Kidney glomerular epithelial cell (primary cell): ENCODE data around the gene SLC28A1.

Experiments used
- DNase-seq: peaks from one replicate; lab custom pipeline; 2025; lab: John Stamatoyannopoulos, UW

SLC28A1 gene

GRCh38 chr15:84886211-84886983 lies 1.9 kb downstream of the SLC28A1 start:
- DNase-seq = no peak

DNA sequence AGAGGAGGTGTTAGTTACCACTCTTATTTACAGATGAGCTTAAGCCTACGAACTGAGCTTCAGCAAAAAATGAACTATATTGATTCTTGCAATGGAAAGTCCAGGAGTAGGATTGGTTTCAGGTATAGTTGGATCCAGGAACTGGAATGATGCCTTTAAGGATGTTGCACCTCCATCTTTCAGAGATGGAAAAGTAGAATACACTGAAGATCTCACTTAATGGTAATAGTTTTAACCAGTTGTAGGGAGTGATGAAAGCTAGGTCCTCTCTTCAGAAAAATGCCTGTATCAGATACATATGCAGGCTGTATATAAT lies 2.5 kb downstream of the SLC28A1 start:
- DNase-seq = no peak

DNA sequence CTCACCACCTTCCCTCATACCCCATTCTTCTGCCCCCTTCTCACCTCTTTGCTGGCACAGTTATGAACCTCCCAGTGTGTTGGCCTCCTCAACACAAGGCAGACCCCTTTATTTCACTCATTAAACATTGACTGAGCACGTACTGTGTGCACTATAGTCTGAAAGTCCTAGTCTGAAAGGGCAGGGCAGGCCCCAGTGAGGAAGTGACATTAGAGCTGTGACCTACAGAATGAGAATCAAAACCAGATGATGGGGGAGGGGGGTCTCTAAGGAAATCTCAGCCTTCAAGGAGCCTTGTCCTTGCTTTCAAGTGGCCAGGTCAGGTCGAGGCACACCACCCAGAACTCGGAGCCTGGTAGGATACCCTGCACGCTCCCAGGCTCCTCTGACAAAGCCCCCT lies 3.5 kb downstream of the SLC28A1 start:
- DNase-seq = no peak

GRCh38 chr15:84888639-84889038 lies 4.2 kb downstream of the SLC28A1 start:
- no peak for DNase-seq

- no peak for DNase-seq
These were observed 5.0 kb downstream of the SLC28A1 start for GRCh38 chr15:84889313-84889990.

DNA sequence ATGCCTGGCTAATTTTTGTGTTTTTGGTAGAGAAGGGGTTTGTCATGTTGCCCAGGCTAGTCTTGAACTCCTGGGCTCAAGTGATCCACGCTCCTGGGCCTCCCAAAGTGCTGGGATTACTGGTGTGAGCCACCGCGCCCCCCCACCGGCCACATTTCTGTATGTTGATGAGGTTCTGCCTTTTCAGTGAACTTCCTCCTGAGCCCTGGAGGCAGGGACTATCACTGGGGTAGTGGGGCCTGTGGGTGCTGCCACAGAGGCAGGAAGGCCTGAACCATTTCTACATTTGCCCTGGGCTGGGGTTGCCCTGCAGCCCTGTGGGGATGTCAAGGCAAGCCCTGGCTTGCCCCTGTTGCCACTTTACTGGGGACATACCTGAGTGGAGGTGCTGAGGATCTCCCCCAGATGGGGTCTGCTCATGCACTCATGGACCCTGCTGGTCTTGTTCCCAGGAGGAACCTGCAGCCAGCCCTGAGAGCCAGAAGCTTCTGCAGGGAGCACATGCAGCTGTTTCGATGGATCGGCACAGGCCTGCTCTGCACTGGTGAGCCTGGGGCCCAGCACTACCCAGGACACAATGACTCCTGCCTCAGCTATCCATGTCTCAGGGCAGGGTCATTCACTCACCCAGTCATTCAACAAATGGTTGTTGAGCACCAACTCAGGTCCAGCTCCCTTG lies 5.7 kb downstream of the SLC28A1 start:
- no peak for DNase-seq

DNA sequence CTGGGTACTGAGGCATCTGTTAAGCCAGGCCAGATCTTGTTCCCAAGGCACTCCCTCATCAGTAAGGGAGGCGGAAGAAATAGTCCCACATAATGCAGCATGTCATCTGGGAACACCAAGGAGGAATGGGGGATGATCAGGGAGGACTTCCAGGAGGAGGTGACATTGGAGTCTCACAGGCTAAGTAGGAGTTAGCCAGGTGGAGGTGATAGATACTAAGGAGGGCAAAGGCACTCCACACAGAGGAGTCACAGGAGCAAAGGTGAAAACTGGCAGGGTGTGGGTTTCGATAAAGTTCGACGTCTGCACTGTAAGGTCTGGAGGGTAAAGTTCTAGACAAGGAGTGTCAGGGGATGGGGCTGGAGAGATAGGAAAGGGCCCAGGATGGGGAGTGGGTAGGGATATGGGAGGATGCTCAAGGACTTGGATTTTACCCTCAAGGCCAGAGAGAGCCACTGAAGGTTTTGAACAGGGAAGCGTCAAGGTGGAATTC lies 6.3 kb downstream of the SLC28A1 start:
- no peak for DNase-seq

- no peak for DNase-seq
These were observed 6.9 kb downstream of the SLC28A1 start for GRCh38 chr15:84891339-84891738.

DNA sequence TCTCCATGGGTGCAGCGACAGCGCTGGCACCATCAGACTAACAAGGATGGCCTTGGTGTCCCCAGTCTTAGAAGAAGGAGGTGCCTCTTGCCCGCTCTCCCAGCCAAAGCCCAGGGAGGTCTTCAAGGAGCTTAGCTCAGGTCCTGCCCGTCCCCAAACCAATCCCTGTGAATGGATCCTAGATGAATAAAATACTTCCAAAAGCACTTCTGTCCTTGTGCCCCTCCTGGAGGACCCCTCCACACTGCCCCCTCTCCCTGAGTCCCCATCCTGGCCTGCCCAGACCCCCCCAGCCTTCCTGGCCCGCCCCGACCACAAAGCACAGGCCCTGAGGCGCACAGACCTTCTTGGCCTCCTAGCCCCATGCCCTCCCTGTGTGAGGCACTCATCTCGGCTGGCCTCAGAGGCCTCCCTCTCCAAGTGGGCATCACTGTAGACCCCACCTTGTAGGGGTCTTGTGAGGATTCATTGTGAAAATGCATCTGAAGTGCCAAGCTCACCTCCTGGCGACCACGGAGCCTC lies 8.4 kb downstream of the SLC28A1 start:
- DNase-seq = no peak

- DNase-seq = no peak
These were observed 9.1 kb downstream of the SLC28A1 start for GRCh38 chr15:84893607-84894006.

DNA sequence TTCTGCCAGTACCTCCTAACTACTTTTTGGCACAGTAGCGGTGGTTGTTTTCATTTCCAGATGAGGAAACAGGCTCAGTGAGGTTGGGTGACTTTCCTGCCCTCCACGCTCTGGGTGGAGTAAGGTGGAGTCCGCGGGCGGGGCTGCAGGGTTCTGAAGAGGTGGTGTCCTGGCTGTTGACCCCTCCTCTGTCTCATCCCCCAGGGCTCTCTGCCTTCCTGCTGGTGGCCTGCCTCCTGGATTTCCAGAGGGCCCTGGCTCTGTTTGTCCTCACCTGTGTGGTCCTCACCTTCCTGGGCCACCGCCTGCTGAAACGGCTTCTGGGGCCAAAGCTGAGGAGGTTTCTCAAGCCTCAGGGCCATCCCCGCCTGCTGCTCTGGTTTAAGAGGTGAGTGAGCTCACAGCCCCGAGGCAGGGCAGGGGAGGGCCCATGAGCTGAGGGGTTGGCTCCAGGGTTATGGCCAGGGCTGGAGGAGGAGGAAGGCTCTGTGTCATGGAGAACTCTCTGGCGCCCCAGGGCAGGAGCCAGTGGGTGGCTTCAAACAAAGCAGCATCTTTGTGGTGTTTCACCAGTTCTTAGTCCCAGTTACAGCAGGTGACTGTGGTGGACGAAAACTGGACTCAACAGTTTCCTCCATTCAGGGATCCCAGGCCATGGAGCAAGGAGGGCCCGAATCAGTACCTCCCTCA lies 10.4 kb downstream of the SLC28A1 start:
- no peak for DNase-seq

- DNase-seq = peak; percentile 44
These were observed 14.3 kb downstream of the SLC28A1 start for GRCh38 chr15:84898761-84899160.

GRCh38 chr15:84899750-84900149 lies 15.3 kb downstream of the SLC28A1 start:
- DNase-seq = no peak

- DNase-seq = no peak
These were observed 17.1 kb downstream of the SLC28A1 start for GRCh38 chr15:84901540-84901939.

DNA sequence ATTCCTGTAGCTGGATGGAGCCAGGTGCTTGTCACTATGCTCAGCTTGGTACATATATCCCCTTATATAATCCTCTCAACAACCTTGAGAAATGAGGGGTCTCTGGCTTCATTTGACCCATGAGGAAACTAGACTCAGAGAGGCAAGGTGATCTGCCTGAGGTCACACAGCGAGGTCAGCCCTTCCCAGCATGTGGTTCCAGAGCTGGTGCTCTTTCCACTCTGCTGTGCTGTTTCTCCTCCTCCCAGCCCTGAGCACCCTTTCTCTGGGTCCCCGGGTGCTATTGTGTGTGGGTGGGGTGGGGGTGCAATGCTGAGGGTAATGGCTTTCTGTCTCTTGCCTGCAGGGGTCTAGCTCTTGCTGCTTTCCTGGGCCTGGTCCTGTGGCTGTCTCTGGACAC lies 19.3 kb downstream of the SLC28A1 start:
- no peak for DNase-seq

- no peak for DNase-seq
These were observed 20.0 kb downstream of the SLC28A1 start for GRCh38 chr15:84904419-84904818.

- DNase-seq = no peak
These were observed 20.8 kb downstream of the SLC28A1 start for GRCh38 chr15:84905016-84905916.

- DNase-seq = no peak
These were observed 23.3 kb downstream of the SLC28A1 start for GRCh38 chr15:84907731-84908130.

- DNase-seq = no peak
These were observed 24.1 kb downstream of the SLC28A1 start for GRCh38 chr15:84908564-84908963.

- DNase-seq = no peak
These were observed 24.6 kb downstream of the SLC28A1 start for GRCh38 chr15:84909029-84909428.

GRCh38 chr15:84909782-84910181 lies 25.3 kb downstream of the SLC28A1 start:
- DNase-seq = no peak
